ENCODE data around the gene TSPAN15.
"Not testable (repeated sequence)": the region's sequence is repeated elsewhere in the genome, so short reads cannot be mapped to it uniquely, and the experiment has no call there.

DNA sequence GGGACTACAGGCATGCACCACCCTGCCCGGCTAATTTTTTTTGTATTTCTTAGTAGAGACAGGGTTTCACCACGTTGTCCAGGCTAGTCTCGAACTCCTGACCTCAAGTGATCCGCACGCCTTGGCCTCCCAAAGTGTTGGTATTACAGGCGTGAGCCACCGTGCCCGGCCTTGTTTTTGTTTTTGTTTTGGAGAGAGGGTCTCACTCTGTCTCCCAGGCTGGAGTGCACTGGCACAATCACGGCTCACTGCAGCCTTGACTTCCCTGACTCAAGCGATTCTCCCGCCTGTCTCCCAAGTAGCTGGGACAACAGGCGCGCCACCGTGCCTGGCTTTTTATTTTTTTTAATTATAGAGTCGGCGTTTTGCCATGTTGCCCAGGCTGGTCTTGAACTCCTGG is 870 bp upstream of the TSPAN15 start:
- TF ChIP-seq ZNF274 (IDR thresholded peaks at IDR 0.05; ENCODE audit: low read depth, low read length); YY1 (IDR thresholded peaks at IDR 0.05; ENCODE audit: insufficient read depth, insufficient read length): not testable (repeated sequence)
